Loucy (cell line): ENCODE results near the gene NEUROD1.

Experiments used
- H2AFZ ChIP-seq: fragments of 200-600 bp; sonication (generic); 2 replicates; pipeline ENCODE4 v1.6.0; 2016; ENCODE audit warnings: antibody characterized with exemption, mild to moderate bottlenecking, low read length, moderate library complexity
- H3F3A ChIP-seq: fragments of 200-600 bp; 2 replicates; pipeline ENCODE4 v1.6.0; 2016; ENCODE audit warnings: antibody characterized with exemption, low read depth, mild to moderate bottlenecking
- H3K27me3 ChIP-seq: fragments of 200-600 bp; sonication (generic); 2 replicates; pipeline ENCODE4 v1.6.1; 2014; ENCODE audit warnings: low read length, mild to moderate bottlenecking; ENCODE audit not compliant: insufficient read depth, poor library complexity, severe bottlenecking
- H3K36me3 ChIP-seq: fragments of 200-600 bp; sonication (generic); 2 replicates; pipeline ENCODE4 v1.6.1; 2016; ENCODE audit warnings: low read length; ENCODE audit not compliant: insufficient read depth
- H3K4me1 ChIP-seq: fragments of 200-600 bp; sonication (generic); 2 replicates; pipeline ENCODE4 v1.5.1; 2014; ENCODE audit warnings: low read length, mild to moderate bottlenecking; ENCODE audit not compliant: insufficient read depth, poor library complexity, severe bottlenecking
- H3K4me2 ChIP-seq: fragments of 200-600 bp; sonication (generic); 2 replicates; pipeline ENCODE4 v1.6.0; 2014; ENCODE audit warnings: antibody characterized with exemption, low read length, low read depth, mild to moderate bottlenecking; ENCODE audit not compliant: poor library complexity, severe bottlenecking
- H3K4me3 ChIP-seq: fragments of 200-600 bp; sonication (generic); 2 replicates; pipeline ENCODE4 v1.5.1; 2014; ENCODE audit warnings: low read length, mild to moderate bottlenecking, mixed read lengths; ENCODE audit not compliant: poor library complexity, severe bottlenecking
- H3K79me2 ChIP-seq: fragments of 200-600 bp; sonication (generic); 2 replicates; pipeline ENCODE4 v1.6.1; 2014; ENCODE audit warnings: low read length; ENCODE audit not compliant: insufficient read depth
- H3K9ac ChIP-seq: fragments of 200-600 bp; sonication (generic); 2 replicates; pipeline ENCODE4 v1.6.0; 2014; ENCODE audit warnings: mild to moderate bottlenecking, low read depth, low read length, moderate library complexity; ENCODE audit not compliant: poor library complexity, severe bottlenecking
- H3K9me2 ChIP-seq: fragments of 200-600 bp; sonication (generic); replicated peaks from 2 replicates; pipeline ENCODE4 v1.6.1; 2016; ENCODE audit warnings: low read depth, low read length, mixed read lengths
- H3K9me3 ChIP-seq: fragments of 200-600 bp; sonication (generic); 2 replicates; pipeline ENCODE4 v1.6.1; 2014; ENCODE audit warnings: mild to moderate bottlenecking, antibody characterized with exemption, low read length, low read depth; ENCODE audit not compliant: insufficient read depth
- H4K20me1 ChIP-seq: fragments of 200-600 bp; sonication (generic); 2 replicates; pipeline ENCODE4 v1.6.0; 2014; ENCODE audit warnings: antibody characterized with exemption, low read length, mild to moderate bottlenecking; ENCODE audit not compliant: insufficient read depth, poor library complexity, severe bottlenecking
- EZH2phosphoT487 ChIP-seq: fragments of 200-600 bp; IDR thresholded peaks from 2 replicates; pipeline ENCODE4 v1.6.1; 2018; ENCODE audit warnings: antibody characterized with exemption, mild to moderate bottlenecking, moderate library complexity, borderline replicate concordance
- TF ChIP-seq, protein P1 (sequence below): fragments of 200-600 bp; sonication (generic); conservative IDR thresholded peaks from 2 replicates; pipeline ENCODE4 v1.5.1; 2014; ENCODE audit warnings: mild to moderate bottlenecking, antibody characterized with exemption, low read length

NEUROD1 gene

DNA sequence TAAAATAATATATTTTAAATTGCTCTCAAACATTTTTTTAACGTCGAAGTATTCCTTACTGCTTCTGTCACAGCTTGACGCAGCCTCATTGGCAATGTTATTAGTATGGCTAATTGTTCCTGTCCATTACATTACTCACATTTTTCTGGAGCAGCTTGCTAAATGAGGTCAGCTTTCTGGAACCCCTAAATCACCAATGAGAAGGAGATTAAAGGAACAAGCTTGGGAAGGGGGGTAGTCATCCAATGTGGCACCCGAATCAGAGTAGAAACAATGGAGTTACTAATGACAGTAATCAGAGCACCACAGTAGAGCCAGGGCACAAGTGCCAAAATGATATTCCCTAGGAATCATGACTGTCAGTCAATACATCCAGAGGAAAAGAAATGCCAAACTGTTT, 5.1 kb downstream of the NEUROD1 start:
- TF ChIP-seq EZH2phosphoT487 = no peak
- TF ChIP-seq, protein P1, sequence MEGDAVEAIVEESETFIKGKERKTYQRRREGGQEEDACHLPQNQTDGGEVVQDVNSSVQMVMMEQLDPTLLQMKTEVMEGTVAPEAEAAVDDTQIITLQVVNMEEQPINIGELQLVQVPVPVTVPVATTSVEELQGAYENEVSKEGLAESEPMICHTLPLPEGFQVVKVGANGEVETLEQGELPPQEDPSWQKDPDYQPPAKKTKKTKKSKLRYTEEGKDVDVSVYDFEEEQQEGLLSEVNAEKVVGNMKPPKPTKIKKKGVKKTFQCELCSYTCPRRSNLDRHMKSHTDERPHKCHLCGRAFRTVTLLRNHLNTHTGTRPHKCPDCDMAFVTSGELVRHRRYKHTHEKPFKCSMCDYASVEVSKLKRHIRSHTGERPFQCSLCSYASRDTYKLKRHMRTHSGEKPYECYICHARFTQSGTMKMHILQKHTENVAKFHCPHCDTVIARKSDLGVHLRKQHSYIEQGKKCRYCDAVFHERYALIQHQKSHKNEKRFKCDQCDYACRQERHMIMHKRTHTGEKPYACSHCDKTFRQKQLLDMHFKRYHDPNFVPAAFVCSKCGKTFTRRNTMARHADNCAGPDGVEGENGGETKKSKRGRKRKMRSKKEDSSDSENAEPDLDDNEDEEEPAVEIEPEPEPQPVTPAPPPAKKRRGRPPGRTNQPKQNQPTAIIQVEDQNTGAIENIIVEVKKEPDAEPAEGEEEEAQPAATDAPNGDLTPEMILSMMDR = no peak
- H3K4me1 ChIP-seq = no peaks in the 10 kb centered on the region
- H3F3A ChIP-seq = no peaks in the 10 kb centered on the region
- H3K36me3 ChIP-seq = no peaks in the 10 kb centered on the region
- H3K79me2 ChIP-seq = no peaks in the 10 kb centered on the region
- no peak overlapping the region for H2AFZ ChIP-seq
- no peak overlapping the region for H3K9ac ChIP-seq
- H3K9me3 ChIP-seq = no peaks in the 10 kb centered on the region
- H3K4me3 ChIP-seq = no peak overlapping the region
- no peaks in the 10 kb centered on the region for H3K27me3 ChIP-seq
- no peaks in the 10 kb centered on the region for H4K20me1 ChIP-seq
- H3K9me2 ChIP-seq = no peaks in the 10 kb centered on the region
- H3K4me2 ChIP-seq = no peak overlapping the region

DNA sequence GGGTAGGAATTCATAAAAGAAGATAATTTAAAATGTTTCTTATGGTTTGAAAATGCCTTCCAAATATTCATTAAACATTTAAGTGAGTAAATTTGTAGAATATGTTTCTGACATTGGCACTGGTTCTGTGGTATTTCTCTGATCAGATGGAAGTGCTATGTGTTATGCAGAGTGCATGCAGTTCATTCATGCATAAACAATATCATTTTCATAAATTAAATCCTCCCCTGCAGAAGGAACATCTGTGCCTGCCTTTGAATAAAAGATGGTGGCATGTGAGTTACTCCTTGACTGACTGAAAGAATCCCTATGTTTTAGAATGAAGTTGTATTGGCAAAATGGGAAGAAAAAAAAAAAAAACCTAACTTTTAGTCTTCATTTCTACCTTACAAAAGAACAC, 5.9 kb downstream of the NEUROD1 start:
- Histone ChIP-seq H3K9me3 (no peaks in the 10 kb centered on the region), H3K36me3 (no peaks in the 10 kb centered on the region), H3K4me1 (no peaks in the 10 kb centered on the region), H3F3A (no peaks in the 10 kb centered on the region), H3K79me2 (no peaks in the 10 kb centered on the region), H3K27me3 (no peaks in the 10 kb centered on the region), H2AFZ (no peak overlapping the region), H3K4me2 (no peak overlapping the region), H4K20me1 (no peaks in the 10 kb centered on the region), H3K9me2 (no peaks in the 10 kb centered on the region), H3K9ac (no peak overlapping the region), H3K4me3 (no peak overlapping the region)
- TF ChIP-seq, protein P1 = no peak
- no peak for TF ChIP-seq EZH2phosphoT487

DNA sequence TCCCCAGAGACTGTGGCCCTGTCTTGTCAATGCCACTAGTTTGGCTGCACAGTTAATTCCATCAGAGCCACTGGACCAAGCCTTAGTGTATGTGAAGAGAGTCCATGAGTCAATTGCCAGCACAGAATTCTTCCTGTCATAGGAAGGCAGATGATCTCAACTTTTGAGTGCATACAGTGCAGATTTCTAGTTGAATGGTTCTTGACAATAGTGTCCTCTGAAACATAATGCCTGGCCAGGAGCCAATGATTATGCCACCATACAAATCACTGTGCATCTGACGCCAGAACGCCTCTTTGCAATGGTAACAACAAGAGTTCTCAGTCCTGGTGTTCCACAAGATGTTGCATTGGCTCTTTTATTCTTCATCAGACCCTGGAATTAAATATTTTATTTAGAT, 7.1 kb downstream of the NEUROD1 start:
- Histone ChIP-seq H3K4me1 (no peaks in the 10 kb centered on the region), H3K4me2 (no peak overlapping the region), H3K4me3 (no peak overlapping the region), H2AFZ (no peak overlapping the region), H3K79me2 (no peaks in the 10 kb centered on the region), H3K9ac (no peak overlapping the region), H3F3A (no peaks in the 10 kb centered on the region), H3K36me3 (no peaks in the 10 kb centered on the region), H3K9me3 (no peaks in the 10 kb centered on the region), H4K20me1 (no peaks in the 10 kb centered on the region), H3K9me2 (no peaks in the 10 kb centered on the region), H3K27me3 (no peaks in the 10 kb centered on the region)
- TF ChIP-seq, protein P1 = no peak
- no peak for TF ChIP-seq EZH2phosphoT487
